A549 (cell line): ENCODE data around the gene NEDD8. TPM values are rescaled to one million over a fixed set of nuclear protein-coding genes. Genes with fewer than 3 reads are reported as not detected.

Source experiments
- ATAC-seq, 2 experiments: fragments of 200-7000 bp in 1 of 2; fragments of >200 bp in 1 of 2; cut with Nextera tagmentation in 1 of 2; cut with Tn5 transposase in 1 of 2; 3 replicates each; pipeline versions ENCODE4 v1.8.0 to v1.9.1; 2018 to 2020; ENCODE audit warnings: mild to moderate bottlenecking in 1 of 2, moderate library complexity in 1 of 2
- CTCF ChIA-PET: fragments of 300-600 bp; sonication (Branson Sonifier 250); formaldehyde crosslinking; extraction: SDS; loops from one replicate; lab custom pipeline; 2021; ENCODE audit warnings: antibody characterized with exemption, inconsistent platforms; lab: Yijun Ruan, JAX
- POLR2A ChIA-PET: fragments of 350-600 bp; formaldehyde crosslinking; extraction: SDS; loops from one replicate; lab custom pipeline; 2021; ENCODE audit warnings: antibody characterized with exemption, inconsistent platforms; lab: Yijun Ruan, JAX
- DNase-seq, 2 experiments: peaks; one replicate each; pipeline versions ENCODE4 v3.0.0 to v3.0.0-alpha.2; 2011 to 2016; ENCODE audit warnings: low read depth in 1 of 2, low spot score in 1 of 2
- FAIRE-seq: peaks from 2 replicates; lab custom pipeline; 2011; peaks lifted over from hg19 to GRCh38; lab: Jason Lieb, UNC
- H3K27ac ChIP-seq, 2 experiments: fragments of >200 bp; sonication (Bioruptor Twin); formaldehyde crosslinking; 3 replicates each; pipeline ENCODE4 v1.5.1; 2016 to 2017
- H3K4me1 ChIP-seq: fragments of >200 bp; sonication (Bioruptor Twin); formaldehyde crosslinking; 3 replicates; pipeline ENCODE4 v1.6.1; 2016
- H3K4me2 ChIP-seq: fragments of >200 bp; sonication (Bioruptor Twin); formaldehyde crosslinking; 3 replicates; pipeline ENCODE4 v1.6.1; 2016
- H3K4me3 ChIP-seq: fragments of >200 bp; sonication (Bioruptor Twin); formaldehyde crosslinking; 3 replicates; pipeline ENCODE4 v1.5.1; 2016
- H3K9me3 ChIP-seq: fragments of >200 bp; sonication (Bioruptor Twin); formaldehyde crosslinking; 3 replicates; pipeline ENCODE4 v1.6.1; 2016
- ATOH8 ChIP-seq: fragments of 250-450 bp; sonication (Bioruptor Pico); IDR thresholded peaks from 2 replicates; pipeline ENCODE4 v1.5.0; 2020; ENCODE audit warnings: low read depth, mild to moderate bottlenecking, moderate library complexity
- BCL3 ChIP-seq: fragments of >200 bp; sonication (Bioruptor Twin); formaldehyde crosslinking; IDR thresholded peaks from 3 replicates; pipeline ENCODE4 v1.6.1; 2016
- CBX2 ChIP-seq: fragments of 200-600 bp; sonication (generic); IDR thresholded peaks from 2 replicates; pipeline ENCODE4 v1.6.1; 2016; ENCODE audit warnings: low read depth, mild to moderate bottlenecking, borderline replicate concordance
- CHD2 ChIP-seq: fragments of 150-350 bp; IDR thresholded peaks from 2 replicates; pipeline ENCODE4 v1.6.1; 2014; ENCODE audit warnings: low read length; ENCODE audit not compliant: partially characterized antibody
- ELK1 ChIP-seq: fragments of 150-350 bp; IDR thresholded peaks from 2 replicates; pipeline ENCODE4 v1.6.1; 2014; ENCODE audit warnings: low read depth, mild to moderate bottlenecking, low read length
- EP300 ChIP-seq, 2 experiments: fragments of >200 bp; sonication (Bioruptor Twin); formaldehyde crosslinking; IDR thresholded peaks; 2 replicates in 1 of 2; 3 replicates in 1 of 2; pipeline ENCODE4 v1.6.1; 2016 to 2017
- ESRRA ChIP-seq: fragments of 150-350 bp; IDR thresholded peaks from 2 replicates; pipeline ENCODE4 v1.6.1; 2014; ENCODE audit warnings: mild to moderate bottlenecking, low read length, borderline replicate concordance
- FOSB ChIP-seq: fragments of 250-450 bp; sonication (Bioruptor Pico); IDR thresholded peaks from 2 replicates; pipeline ENCODE4 v1.5.0; 2020; ENCODE audit warnings: mild to moderate bottlenecking, moderate library complexity
- GATA3 ChIP-seq: IDR thresholded peaks from 2 replicates; pipeline ENCODE4 v1.6.1; 2012; ENCODE audit warnings: borderline replicate concordance
- HDAC2 ChIP-seq: fragments of 200-600 bp; sonication (generic); IDR thresholded peaks from 2 replicates; pipeline ENCODE4 v1.6.1; 2016
- HES2 ChIP-seq: fragments of >200 bp; sonication (Bioruptor Twin); formaldehyde crosslinking; IDR thresholded peaks from 2 replicates; pipeline ENCODE4 v1.6.1; 2016
- HOXB13 ChIP-seq: fragments of 250-450 bp; sonication (Bioruptor Pico); IDR thresholded peaks from 2 replicates; pipeline ENCODE4 v1.5.0; 2020; ENCODE audit warnings: low read depth, mild to moderate bottlenecking, moderate library complexity
- JUN ChIP-seq, 2 experiments: fragments of >200 bp; sonication (Bioruptor Twin); formaldehyde crosslinking; IDR thresholded peaks; 2 replicates in 1 of 2; 3 replicates in 1 of 2; pipeline ENCODE4 v1.6.1; 2016 to 2017
- MAFK ChIP-seq: fragments of 450-650 bp; IDR thresholded peaks from 2 replicates; pipeline ENCODE4 v1.6.1; 2014; ENCODE audit not compliant: partially characterized antibody
- MAZ ChIP-seq: fragments of 150-350 bp; IDR thresholded peaks from 2 replicates; pipeline ENCODE4 v1.6.1; 2014; ENCODE audit warnings: antibody characterized with exemption, low read depth, low read length, borderline replicate concordance
- NFE2L2 ChIP-seq: fragments of 150-350 bp; conservative IDR thresholded peaks from 2 replicates; pipeline ENCODE4 v1.6.1; 2014; ENCODE audit warnings: low read length
- PHF8 ChIP-seq: fragments of 200-600 bp; sonication (generic); IDR thresholded peaks from 2 replicates; pipeline ENCODE4 v1.6.1; 2016; ENCODE audit warnings: low read depth, mild to moderate bottlenecking, antibody characterized with exemption, moderate library complexity, borderline replicate concordance
- POLR2AphosphoS2 ChIP-seq: conservative IDR thresholded peaks from 2 replicates; pipeline ENCODE4 v1.6.1; 2012; ENCODE audit warnings: low read length, improper control_type of control experiment, inconsistent platforms
- RAD21 ChIP-seq, 2 experiments: fragments of >200 bp in 1 of 2; sonication (Bioruptor Twin) in 1 of 2; formaldehyde crosslinking in 1 of 2; IDR thresholded peaks in 1 of 2; conservative IDR thresholded peaks in 1 of 2; 2 replicates in 1 of 2; 3 replicates in 1 of 2; pipeline ENCODE4 v1.6.1; 2012 to 2018; ENCODE audit warnings: inconsistent platforms in 1 of 2
- SMC3 ChIP-seq: fragments of >200 bp; sonication (Bioruptor Twin); formaldehyde crosslinking; IDR thresholded peaks from 3 replicates; pipeline ENCODE4 v1.6.1; 2018; ENCODE audit warnings: inconsistent platforms
- TFCP2L1 ChIP-seq: fragments of 250-450 bp; sonication (Bioruptor Pico); IDR thresholded peaks from 2 replicates; pipeline ENCODE4 v1.5.0; 2021; ENCODE audit warnings: mild to moderate bottlenecking
- ZFP36 ChIP-seq: fragments of 450-650 bp; IDR thresholded peaks from 2 replicates; pipeline ENCODE4 v1.6.1; 2014; ENCODE audit warnings: borderline replicate concordance; ENCODE audit not compliant: partially characterized antibody
- WGBS: methylation state at CpG from one replicate; pipeline ENCODE4 v1.1.6; 2017; ENCODE audit errors: missing lambda C conversion rate; 5-methylcytosine and 5-hydroxymethylcytosine counted together
- polyA plus RNA-seq, 4 experiments: library from polyadenylated mRNA; depleted of rRNA in 3 of 4; stranded (reverse); fragments of >200 nt; fragmentation: RNase III in 1 of 4; extraction: RNeasy Plus Mini Kit Qiagen cat#74134 plus additional on column Dnase treatment in 1 of 4; gene quantifications; 2 replicates in 3 of 4; 3 replicates in 1 of 4; pipeline ENCODE4 v1.2.3, GENCODE V29; 2011 to 2017

NEDD8 gene
- polyA plus RNA-seq, 2 of the 4 experiments (the other 2 are of a cell fraction), result 433 to 589 TPM

GRCh38 chr14:24251880-24252288 is 19.7 kb upstream of the NEDD8 start:
- 63% methylated on average over 1 of the region's 1 CpG for WGBS
- FAIRE-seq (no peak), DNase-seq (no peak), ATAC-seq (peak; percentile 47 to 64; a peak in 5 of 6 replicates)
- TF ChIP-seq ZFP36 (no peak), HOXB13 (CRISPR knock-in tag) (no peak)
- Histone ChIP-seq H3K4me3 (no peak overlapping the region), H3K4me2 (no peak overlapping the region), H3K4me1 (peaks cover 5% of the 10 kb centered on the region; the same call in 1 of the 3 replicates), H3K9me3 (no peaks in the 10 kb centered on the region), H3K27ac (no peak overlapping the region)
- ChIA-PET CTCF (interaction anchor here (0.6 to 21.7 kb wide), 6 partner anchors 10 to 82 kb away, joined by 3 to 601 read pairs (median 3); partner anchors contain the start of genes CIDEB, DHRS1, LTB4R and LTB4R2), POLR2A (interaction anchor here (2.1 kb wide), 2 partner anchors 9 to 19 kb away, joined by 9 to 11 read pairs; partner anchors contain the start of genes RABGGTA and TINF2)

GRCh38 chr14:24250354-24250753 is 18.2 kb upstream of the NEDD8 start:
- FAIRE-seq (no peak), DNase-seq (no peak), ATAC-seq (no peak)
- no peak overlapping the region for H3K4me3 ChIP-seq
- CTCF ChIA-PET, result interaction anchor here (10.7 to 21.7 kb wide), 2 partner anchors 8 to 51 kb away, joined by 76 to 601 read pairs; partner anchors contain the start of genes CIDEB, DHRS1, LTB4R and LTB4R2
- peaks cover 5% of the 10 kb centered on the region; the same call in 1 of the 3 replicates for H3K4me1 ChIP-seq
- POLR2A ChIA-PET, result interaction anchor here (1.3 to 2.1 kb wide), 2 partner anchors 8 to 21 kb away, joined by 4 to 9 read pairs; partner anchors contain the start of genes RABGGTA and TINF2
- 42% methylated on average over 4 of the region's 4 CpGs for WGBS
- no peak for TF ChIP-seq ATOH8 (CRISPR knock-in tag)
- no peak overlapping the region for H3K4me2 ChIP-seq
- H3K27ac ChIP-seq, result no peak overlapping the region
- H3K9me3 ChIP-seq, result no peaks in the 10 kb centered on the region

- CTCF ChIA-PET, result interaction anchor here (1.2 to 21.7 kb wide), 2 partner anchors 52 to 188 kb away, joined by 4 to 601 read pairs; partner anchors contain the start of genes CIDEB, DHRS1, LTB4R and LTB4R2
- Histone ChIP-seq H3K9me3 (no peaks in the 10 kb centered on the region), H3K4me2 (no peak overlapping the region), H3K4me1 (peaks cover 5% of the 10 kb centered on the region; the same call in 1 of the 3 replicates), H3K4me3 (no peak overlapping the region), H3K27ac (no peak overlapping the region)
- no peak for TF ChIP-seq POLR2AphosphoS2
- TF ChIP-seq FOSB (CRISPR knock-in tag), result no peak
- no peak for TF ChIP-seq BCL3
- TF ChIP-seq JUN (IDR thresholded peaks at IDR 0.05), result no peak
- no peak for TF ChIP-seq MAFK
- TF ChIP-seq RAD21 (conservative IDR thresholded peaks at IDR 0.05 in 1 of 2, IDR thresholded peaks at IDR 0.05 in 1 of 2), result no peak
- TF ChIP-seq EP300 (IDR thresholded peaks at IDR 0.05), result no peak
- no peak for TF ChIP-seq TFCP2L1 (CRISPR knock-in tag)
- TF ChIP-seq PHF8, result no peak
- TF ChIP-seq GATA3, result no peak
- TF ChIP-seq ATOH8 (CRISPR knock-in tag), result no peak
- TF ChIP-seq NFE2L2, result no peak
- no peak for TF ChIP-seq HDAC2
- no peak for TF ChIP-seq ELK1
- TF ChIP-seq CHD2, result no peak
- TF ChIP-seq MAZ, result no peak
- no peak for TF ChIP-seq SMC3
- no peak for TF ChIP-seq ESRRA
- no peak for TF ChIP-seq CBX2
- TF ChIP-seq HES2, result no peak
- POLR2A ChIA-PET, result interaction anchor here (1.3 kb wide), 1 partner anchor 22 kb away, joined by 4 read pairs; the partner anchor contains the start of gene RABGGTA
- 63% methylated on average over 9 of the region's 13 CpGs for WGBS
- FAIRE-seq (no peak), ATAC-seq (no peak), DNase-seq (no peak)
These were observed 17.3 kb upstream of the NEDD8 start for GRCh38 chr14:24249230-24250021.
